PFSK-1 (cell line): ENCODE measurements around the gene MAPK1.

ENCODE experiments used
- FOXP2 ChIP-seq: optimal IDR thresholded peaks from 2 replicates; pipeline ENCODE3; 2011; ENCODE audit warnings: borderline replicate concordance, control low read depth, inconsistent platforms; ENCODE audit not compliant: insufficient read depth; ENCODE audit errors: extremely low read length, extremely low read depth
- POLR2AphosphoS5 ChIP-seq: IDR thresholded peaks from 2 replicates; pipeline ENCODE4 v1.6.1; 2012; ENCODE audit warnings: low read depth, mild to moderate bottlenecking, control low read depth, low read length, moderate library complexity
- SIN3A ChIP-seq: IDR thresholded peaks from 2 replicates; pipeline ENCODE4 v1.6.1; 2012; ENCODE audit warnings: mild to moderate bottlenecking, low read length, moderate library complexity, borderline replicate concordance; ENCODE audit not compliant: insufficient read depth
- TAF1 ChIP-seq: IDR thresholded peaks from 2 replicates; pipeline ENCODE4 v1.6.1; 2012; ENCODE audit warnings: low read length, control low read depth, borderline replicate concordance; ENCODE audit not compliant: insufficient read depth
- TF ChIP-seq, protein P1 (sequence below), 2 experiments: IDR thresholded peaks; 2 replicates each; pipeline versions ENCODE4 v1.6.1 to v1.8.0; 2011 to 2012; ENCODE audit warnings: low read depth in 2 of 2, low read length in 2 of 2, control low read depth in 1 of 2, inconsistent platforms in 1 of 2, mild to moderate bottlenecking in 1 of 2, moderate library complexity in 1 of 2; ENCODE audit not compliant: insufficient read depth in 1 of 2

MAPK1 gene

DNA sequence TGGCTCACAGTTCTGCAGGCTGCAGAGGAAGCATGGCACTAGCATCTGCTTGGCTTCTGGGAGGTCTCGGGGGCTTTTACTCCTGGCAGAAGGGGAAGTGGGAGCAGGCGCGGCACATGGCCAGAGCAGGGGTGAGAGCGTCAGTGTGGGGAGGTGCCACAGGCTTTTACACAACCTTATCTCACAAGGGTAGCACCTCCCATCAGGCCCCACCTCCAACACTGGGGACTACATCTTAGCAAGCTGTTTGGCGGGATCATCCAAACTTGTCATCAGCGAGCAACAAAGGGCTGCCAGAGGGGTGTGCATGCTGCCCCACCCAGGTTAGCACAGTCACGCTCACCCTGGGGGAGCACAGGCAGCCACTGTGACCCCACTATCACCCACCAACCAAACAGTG lies 112.9 kb downstream of the MAPK1 start:
- no peak for TF ChIP-seq TAF1
- TF ChIP-seq FOXP2, result no peak
- TF ChIP-seq POLR2AphosphoS5, result no peak
- TF ChIP-seq, protein P1, sequence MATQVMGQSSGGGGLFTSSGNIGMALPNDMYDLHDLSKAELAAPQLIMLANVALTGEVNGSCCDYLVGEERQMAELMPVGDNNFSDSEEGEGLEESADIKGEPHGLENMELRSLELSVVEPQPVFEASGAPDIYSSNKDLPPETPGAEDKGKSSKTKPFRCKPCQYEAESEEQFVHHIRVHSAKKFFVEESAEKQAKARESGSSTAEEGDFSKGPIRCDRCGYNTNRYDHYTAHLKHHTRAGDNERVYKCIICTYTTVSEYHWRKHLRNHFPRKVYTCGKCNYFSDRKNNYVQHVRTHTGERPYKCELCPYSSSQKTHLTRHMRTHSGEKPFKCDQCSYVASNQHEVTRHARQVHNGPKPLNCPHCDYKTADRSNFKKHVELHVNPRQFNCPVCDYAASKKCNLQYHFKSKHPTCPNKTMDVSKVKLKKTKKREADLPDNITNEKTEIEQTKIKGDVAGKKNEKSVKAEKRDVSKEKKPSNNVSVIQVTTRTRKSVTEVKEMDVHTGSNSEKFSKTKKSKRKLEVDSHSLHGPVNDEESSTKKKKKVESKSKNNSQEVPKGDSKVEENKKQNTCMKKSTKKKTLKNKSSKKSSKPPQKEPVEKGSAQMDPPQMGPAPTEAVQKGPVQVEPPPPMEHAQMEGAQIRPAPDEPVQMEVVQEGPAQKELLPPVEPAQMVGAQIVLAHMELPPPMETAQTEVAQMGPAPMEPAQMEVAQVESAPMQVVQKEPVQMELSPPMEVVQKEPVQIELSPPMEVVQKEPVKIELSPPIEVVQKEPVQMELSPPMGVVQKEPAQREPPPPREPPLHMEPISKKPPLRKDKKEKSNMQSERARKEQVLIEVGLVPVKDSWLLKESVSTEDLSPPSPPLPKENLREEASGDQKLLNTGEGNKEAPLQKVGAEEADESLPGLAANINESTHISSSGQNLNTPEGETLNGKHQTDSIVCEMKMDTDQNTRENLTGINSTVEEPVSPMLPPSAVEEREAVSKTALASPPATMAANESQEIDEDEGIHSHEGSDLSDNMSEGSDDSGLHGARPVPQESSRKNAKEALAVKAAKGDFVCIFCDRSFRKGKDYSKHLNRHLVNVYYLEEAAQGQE (IDR thresholded peaks at IDR 0.05; ENCODE audit: insufficient read depth in 1 of 2, low read depth in 2 of 2, low read length in 2 of 2), result no peak
- no peak for TF ChIP-seq SIN3A

DNA sequence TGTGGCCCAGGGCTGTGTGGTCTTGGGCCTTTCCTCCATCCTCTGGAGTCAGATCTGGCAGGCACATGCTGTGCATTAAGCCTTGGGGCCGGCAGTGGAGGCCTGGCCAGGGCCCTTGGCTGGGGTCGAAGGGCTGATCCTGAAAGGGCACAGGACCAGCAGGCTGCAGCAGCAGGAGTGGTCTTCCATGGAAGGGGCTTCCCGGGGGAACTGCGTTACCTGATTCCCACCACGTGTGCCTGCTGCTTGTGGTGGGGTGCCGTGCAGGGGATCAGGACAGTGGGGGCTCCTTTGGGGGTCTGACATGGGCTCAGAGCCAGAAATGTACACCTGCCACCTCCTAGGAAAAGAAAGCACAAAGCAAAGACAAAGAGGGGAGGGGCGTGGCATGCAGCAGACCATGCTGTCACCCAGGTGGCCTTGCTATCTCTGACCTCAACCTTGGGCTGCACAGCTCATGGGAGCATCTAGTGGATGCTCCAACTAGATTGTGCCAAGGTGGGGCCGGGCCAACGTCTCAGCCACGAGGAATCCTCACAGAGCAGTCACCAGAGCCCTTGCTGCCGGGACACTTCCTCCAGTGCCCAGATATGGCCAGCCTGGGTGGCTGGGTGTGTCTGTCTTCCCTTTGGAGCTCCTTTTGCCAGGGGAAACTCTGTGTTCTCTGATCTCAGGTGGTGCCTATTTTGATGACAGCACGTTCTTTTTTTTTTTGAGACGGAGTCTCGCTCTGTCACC lies 113.9 kb downstream of the MAPK1 start:
- no peak for TF ChIP-seq FOXP2
- no peak for TF ChIP-seq POLR2AphosphoS5
- TF ChIP-seq, protein P1 (IDR thresholded peaks at IDR 0.05; ENCODE audit: insufficient read depth in 1 of 2, low read depth in 2 of 2, low read length in 2 of 2), result no peak
- no peak for TF ChIP-seq TAF1
- TF ChIP-seq SIN3A, result no peak

DNA sequence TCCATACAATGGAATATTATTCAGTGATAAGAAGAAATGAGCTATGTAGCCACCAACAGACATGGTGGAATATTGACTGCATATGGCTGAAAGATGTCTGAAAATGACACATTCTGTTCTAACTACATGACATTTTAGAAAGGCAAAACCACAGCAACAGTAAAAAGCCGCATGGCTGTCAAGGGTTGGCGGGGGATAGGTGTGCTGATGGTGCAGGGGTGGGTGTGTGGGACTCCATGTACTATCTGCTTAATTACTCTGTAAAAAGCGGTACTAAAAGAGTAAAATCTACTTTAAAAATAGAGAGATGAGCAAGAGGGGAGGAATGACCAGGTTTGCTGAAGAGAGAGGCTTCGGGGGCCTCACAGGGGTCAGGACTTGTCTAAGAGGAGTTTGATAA lies 115.2 kb downstream of the MAPK1 start:
- TF ChIP-seq POLR2AphosphoS5 (no peak), SIN3A (no peak), FOXP2 (no peak)
- TF ChIP-seq, protein P1 (IDR thresholded peaks at IDR 0.05; ENCODE audit: insufficient read depth in 1 of 2, low read depth in 2 of 2, low read length in 2 of 2), result no peak

DNA sequence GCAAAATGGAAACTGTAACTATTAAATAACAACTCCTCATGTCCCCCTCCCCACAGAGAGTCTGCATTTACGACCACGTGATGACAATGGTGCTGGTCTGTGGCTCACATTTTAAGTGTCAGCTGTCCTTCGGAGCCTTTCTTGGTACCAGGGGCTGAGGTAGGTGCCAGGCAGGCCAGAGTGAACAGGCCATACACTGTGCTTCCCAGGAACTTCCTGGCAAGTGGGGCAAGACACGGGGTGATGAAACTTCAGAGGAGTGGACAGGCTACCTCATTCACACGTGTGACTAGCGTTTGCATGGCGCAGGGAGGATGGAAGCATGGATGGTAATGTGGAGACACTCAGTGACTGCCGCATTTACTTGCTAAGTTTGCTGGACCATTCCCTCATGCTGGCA lies 121.5 kb downstream of the MAPK1 start:
- TF ChIP-seq SIN3A, result no peak
- TF ChIP-seq TAF1, result no peak

DNA sequence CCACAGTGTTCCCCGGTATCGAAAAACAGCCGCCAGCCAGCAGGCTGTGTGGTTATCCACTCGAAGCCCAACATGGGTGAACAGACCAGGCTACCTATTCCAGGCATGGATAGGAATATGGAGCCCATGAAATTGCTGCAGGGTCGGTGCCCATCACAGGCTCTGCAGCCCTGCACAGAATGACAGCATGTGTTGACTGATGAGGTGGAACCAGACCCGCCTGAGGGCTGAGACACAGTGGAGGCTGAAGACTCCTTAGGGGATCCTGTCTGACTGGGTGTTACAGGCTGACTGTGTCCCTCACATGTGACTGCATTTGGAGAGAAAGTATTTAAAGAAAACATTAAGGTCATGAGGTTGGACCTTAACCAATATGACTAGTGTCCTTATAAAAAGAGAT lies 125.7 kb downstream of the MAPK1 start:
- no peak for TF ChIP-seq TAF1
- no peak for TF ChIP-seq FOXP2
- no peak for TF ChIP-seq SIN3A
- TF ChIP-seq, protein P1 (IDR thresholded peaks at IDR 0.05; ENCODE audit: insufficient read depth in 1 of 2, low read depth in 2 of 2, low read length in 2 of 2), result no peak
- no peak for TF ChIP-seq POLR2AphosphoS5
